Stimulated activated CD8-positive, alpha-beta memory T cell treated with anti-CD3 and anti-CD28 coated beads, Interleukin-7, amount 100 ng/mL, for 1 hour (primary cell): ENCODE data around the gene NDUFA11.
A peak's percentile ranks its signal among the peaks of the same experiment; 100 is the strongest.

Source experiments
- DNase-seq, 2 donors: peaks; one replicate each; pipeline ENCODE4 v3.0.0-alpha.2; 2020; ENCODE audit warnings: low read depth in 2 of 2

NDUFA11 gene

DNA sequence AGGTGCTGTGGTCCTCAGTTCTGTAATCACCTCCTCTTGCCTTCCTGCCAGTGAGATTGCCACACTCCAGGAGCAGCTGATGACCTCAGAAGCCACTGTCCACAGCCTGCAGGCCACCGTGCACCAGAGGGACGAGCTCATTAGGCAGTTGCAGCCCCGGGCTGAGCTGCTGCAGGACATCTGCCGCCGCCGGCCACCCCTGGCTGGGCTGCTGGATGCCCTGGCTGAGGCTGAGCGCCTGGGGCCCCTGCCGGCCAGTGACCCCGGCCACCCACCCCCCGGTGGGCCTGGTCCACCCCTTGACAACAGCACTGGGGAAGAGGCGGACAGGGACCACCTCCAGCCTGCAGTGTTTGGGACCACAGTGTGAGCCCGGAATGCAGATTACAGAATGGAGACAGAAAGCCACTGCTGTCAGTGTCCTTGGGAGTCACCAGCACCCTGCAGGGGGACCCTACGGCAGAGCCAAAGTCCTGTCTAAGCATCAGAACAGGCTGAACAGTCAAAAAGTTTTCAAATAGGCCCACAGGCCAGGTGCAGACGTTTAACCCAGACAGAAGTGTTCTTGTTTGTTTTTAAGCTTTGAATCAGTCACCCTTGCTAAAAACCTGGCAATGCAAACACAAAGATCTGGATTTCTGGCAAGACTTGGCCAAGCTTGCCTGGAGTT, 5.3 kb upstream of the NDUFA11 start:
- no peak for DNase-seq

DNA sequence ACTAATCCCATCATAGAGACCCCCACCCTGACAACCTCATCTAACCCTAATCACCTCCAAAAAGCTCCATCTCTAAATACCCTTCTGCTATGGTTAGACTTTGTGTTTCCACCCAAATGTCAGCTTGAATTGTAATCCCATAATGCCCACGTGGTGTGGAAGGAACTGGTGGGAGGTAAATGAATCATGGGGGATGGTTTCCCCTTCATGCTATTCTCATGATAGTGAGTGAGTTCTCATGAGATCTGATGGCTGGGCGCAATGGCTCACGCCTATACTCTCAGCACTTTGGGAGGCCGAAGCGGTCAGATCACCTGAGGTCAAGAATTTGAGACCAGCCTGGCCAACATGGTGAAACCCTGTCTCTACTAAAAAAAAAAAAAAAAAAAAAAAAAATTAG, 3.7 kb upstream of the NDUFA11 start:
- DNase-seq, result no peak

DNA sequence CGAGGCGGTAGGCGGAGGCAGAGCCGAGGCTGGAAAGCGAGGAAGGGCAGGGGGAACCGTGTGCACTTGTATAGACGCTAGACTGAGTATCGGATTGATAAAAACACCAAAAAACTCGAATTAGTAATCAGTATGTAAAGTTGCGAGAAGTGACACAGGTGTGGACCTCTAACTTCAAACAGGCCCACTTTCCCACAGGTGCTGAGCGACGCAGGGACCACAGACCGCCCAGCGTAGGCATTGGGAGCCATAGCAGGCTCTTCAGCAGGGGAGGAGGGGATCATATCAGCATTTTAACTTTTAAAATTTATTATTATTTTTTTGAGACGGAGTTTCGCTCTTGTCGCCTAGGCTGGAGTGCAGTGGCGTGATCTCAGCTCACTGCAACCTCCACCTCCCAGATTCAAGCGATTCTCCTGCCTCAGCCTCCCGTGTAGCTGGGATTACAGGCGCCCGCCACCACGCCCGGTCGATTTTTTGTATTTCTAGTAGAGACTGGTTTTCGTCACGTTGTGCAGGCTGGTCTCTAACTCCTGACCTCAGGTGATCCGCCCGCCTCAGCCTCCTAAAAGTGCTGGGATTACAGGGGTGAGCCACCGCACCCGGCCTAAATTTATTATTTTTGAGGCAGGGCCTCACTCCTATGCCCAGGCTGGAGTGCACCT, 1.7 kb upstream of the NDUFA11 start:
- no peak for DNase-seq

DNA sequence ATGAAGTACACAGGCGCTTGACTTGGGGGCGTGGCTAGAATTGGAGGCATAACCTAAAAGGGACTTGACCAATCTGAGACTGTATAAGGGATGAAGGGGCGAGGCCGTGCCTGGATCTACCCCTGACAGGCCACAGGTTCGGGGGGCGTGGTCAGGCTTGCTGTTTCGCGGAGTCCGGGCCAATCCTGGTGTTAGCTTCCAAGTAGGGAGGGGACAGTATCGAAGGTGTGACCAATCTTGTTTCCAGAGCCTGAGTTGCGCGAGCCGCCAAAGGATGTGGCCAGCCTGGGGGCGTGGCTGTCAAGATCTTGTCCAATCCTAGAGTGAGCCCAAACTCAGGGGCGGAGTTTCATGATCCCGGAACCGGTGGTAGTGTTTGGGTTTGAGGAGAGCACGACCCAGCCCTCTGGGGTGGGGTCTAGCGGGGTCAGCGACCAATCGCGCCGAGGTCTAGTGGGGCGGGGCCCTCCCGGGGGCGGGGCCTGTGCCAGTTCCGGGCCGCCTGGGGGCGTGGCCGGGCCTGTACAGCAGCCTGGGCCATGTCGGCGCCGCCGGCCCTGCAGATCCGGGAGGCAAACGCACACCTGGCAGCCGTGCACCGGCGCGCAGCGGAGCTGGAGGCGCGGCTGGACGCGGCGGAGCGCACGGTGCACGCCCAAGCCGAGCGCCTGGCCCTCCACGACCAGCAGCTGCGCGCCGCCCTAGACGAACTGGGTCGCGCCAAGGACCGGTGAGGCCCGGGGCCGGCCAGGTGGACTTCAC, 943 bp upstream of the NDUFA11 start, which contains the start of gene VMAC:
Gene VMAC (plus strand): TSS at position 521 of the 762 bp plus-strand sequence. CDS start 19 bp downstream, at position 540.
- peak; percentile 99 for DNase-seq

DNA sequence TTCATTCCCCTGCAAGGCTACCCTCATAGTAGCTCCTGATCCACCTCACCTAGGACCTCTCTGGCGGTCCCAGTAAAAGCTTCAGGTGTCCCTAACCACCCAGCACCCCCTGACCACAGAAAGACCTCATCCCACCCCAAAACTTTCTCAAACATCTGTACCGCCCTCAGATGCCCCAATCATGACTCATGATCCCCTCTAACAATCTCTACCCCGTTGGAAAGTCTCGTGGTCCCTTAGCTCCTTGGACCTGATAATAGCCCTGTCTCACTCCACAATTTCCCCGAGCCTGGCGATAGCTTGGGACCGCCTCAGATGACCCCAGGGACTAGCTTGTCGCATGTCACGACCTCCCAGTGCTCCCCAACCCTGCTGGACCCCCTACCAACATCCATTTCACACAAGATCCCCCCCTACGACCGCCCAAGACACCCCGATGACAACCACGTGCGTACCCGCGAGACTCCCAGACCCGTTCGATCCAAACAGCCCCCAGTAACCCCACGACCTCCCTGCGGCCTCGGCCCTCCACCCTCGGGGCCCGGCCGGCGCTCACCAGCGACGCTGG, 450 bp downstream of the NDUFA11 start:
- DNase-seq, result no peak

DNA sequence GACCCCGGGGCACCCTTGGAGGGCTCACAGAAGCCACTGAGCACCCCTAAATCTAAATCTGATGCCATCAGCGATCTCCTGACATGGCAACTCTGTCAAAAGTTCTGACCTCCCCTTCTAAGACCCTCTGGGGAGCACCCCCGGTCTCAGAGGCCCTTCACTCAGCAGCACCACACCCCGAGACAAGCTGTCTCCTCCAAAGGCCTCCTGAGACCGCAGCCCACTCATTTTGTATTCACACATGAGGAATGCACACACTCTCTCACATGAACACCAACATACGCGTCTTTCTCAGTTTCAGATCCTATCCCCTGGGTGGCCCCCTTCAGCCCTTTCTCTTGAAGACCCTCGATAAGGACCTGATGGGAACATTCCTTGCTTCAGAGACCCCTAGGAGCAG, 2.6 kb downstream of the NDUFA11 start:
- no peak for DNase-seq

DNA sequence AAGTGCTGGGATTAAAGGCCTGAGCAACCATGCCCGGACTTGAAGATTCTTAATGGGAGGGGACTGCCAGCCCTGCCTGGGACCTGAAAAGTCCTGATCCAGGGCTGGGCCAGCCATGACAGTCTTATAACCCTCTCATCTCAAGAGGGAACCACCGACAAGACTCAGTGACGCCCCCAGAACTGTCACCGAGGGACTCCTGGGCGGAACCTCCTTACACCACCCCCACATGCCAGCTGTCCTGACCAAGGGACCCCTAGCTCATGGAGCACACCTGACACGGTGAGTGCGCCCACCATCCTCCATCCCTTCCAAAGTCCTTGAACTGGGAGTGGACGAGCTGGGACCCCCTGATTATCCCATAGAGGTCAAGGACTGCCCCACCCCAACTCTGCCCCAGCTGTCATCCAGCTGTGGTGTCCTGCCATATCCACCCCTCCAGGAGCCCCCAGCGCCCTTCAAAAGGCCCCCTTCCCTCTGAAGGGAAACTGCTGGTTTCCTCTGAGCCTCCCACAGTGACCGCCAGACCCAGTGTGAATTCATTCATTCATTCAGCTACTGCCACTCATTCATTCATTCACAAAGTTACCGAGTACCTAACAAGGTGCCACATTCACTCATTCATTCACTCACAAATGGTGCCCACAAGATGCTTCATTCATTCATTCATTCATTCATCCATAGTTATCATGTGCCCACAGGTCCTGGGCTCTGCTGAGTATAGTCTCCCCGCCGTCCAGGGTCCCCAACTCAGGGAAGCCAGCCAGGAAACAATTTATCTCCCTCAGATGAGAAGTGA, 3.7 kb downstream of the NDUFA11 start:
- DNase-seq, result no peak

DNA sequence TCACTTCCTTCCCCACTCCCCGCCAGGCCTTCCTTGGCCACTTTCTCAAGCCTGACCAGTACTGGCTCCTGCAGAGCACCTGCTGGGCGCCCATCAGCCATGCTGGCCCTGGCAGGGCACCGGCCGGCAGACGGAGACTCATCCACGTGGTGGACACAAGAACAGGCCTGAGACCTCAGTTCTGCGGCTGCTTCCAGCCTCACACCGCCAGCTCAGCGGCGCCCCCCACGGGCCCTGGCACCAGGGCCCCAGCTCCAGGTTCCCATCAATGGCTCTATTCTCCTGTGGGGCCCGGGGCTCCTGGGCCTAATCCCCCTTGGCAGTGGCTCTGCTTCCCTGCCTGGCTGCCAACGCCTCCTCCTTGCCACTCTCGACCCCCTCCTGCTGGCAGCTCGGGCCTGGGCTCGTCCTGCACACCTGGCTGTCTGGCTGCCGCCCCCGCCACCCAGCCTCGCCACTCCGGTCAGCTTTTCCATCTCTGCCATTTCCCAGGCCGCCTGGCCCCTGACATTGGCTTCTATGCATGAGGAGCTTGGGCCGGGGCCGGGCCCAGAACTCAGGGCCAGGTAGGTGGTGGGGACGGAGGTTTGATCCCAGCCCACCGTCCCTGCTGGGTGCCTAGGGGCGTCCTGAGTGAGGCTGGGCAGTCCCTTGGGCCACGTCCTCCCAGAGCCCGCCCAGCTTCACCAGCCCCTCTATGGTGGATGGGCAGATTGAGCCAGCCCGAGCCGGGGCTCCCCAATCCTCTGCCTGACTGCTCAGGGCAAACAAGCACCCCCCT, 6.2 kb downstream of the NDUFA11 start:
- no peak for DNase-seq

DNA sequence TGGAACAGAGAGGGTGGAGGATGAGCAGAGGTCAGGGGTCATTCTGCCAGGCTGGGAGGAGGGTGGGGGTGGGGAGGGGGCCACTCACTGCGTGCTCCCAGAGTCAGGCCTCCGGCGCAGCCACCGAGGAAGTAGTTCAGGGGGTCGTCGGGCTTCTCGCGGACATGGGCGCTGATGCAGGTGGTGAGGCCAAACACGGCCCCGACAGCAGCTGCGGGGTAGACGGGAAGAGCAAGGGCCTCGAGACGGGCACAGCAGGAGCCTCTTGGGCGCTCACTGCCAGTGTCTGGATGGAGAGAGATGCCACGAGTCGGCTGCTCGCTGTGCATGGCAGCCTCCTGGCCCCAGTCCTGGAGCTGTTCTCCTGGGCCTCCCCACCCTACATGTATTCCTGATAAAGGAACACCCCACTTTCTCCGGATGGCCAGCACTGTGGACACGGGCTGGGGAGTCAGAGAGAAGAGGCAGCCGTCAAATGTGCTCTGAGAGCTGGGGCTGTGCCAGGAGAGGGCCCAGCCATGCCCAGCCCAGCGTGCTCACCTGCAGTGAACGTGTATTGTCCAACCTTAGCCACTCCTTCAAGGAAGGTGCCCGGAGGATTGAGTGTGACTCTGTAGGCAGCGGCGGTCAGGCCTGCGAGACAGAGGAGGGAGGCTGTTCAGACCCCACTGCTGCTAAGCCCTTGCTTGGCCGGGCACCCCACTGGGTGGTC, 7.1 kb downstream of the NDUFA11 start:
- DNase-seq, result no peak

DNA sequence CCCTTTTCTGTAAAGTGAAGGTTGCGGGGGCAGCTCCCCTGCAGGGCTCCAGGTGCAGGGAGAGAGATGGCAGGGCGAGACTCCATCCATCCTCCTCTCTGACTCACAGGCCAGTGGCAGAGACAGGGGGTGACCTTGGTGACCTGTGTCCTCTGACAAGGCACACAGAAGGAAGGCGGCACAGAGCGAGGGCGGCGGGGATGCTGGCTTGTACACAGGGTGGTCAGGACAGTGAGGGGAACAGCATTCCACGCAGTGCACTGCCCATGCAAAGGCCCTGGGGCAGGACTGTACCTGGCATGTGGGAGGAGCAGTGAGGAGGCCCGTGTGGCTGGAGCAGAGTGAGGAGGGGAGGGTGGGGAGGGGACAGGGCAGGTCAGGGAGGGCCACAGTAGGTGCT, 7.7 kb downstream of the NDUFA11 start:
- DNase-seq, result no peak

DNA sequence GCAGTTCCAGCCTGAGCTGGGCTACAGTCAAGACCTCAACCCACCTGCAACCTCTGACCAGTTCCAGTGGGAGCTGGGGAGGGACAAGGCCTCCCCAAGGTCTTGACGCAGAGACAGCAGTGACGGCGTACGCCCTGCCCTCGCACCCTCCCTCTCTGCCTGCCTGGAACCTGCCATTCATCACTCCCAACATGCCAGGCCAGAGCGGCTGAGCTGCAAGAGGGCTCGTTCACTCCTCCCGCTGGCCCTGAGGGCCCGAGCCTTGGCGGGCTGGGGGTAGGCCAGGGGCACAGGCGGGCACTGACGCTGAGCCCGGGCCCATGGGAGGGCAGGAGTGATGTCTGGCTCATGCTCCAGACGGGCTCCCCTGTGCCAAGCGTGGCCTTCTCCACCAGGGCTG, 8.2 kb downstream of the NDUFA11 start:
- DNase-seq, result no peak

DNA sequence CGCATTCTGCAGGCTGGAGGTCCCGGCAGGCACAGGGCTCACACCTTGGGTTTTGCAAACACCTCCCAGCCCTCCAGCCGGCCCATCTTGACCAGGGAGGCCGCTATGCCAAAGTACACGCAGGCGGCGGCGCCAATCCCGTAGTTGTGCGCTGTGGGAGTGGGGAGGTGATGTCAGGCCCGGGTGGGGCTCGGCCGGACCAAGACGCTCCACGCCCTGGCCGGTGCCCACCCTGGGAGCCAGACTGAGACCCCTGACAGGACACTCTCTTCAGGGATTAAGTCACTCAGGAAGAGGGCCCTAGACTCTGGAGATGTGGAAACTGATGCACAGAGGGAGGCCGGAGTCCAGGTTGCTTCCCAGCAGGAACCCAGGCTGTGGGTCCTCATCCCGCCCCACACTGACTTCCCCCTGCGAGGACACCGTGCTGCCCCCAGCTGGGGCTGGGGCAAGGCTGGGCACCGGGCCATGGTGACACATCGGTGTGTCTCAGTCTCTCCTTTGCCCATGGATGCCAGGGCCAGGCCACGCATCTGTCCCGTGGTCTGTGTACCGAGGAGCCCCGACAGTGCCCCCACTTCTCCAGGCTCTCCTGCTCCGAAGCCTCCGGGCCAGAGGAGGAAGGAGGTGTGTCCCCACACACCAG, 8.8 kb downstream of the NDUFA11 start:
- no peak for DNase-seq

DNA sequence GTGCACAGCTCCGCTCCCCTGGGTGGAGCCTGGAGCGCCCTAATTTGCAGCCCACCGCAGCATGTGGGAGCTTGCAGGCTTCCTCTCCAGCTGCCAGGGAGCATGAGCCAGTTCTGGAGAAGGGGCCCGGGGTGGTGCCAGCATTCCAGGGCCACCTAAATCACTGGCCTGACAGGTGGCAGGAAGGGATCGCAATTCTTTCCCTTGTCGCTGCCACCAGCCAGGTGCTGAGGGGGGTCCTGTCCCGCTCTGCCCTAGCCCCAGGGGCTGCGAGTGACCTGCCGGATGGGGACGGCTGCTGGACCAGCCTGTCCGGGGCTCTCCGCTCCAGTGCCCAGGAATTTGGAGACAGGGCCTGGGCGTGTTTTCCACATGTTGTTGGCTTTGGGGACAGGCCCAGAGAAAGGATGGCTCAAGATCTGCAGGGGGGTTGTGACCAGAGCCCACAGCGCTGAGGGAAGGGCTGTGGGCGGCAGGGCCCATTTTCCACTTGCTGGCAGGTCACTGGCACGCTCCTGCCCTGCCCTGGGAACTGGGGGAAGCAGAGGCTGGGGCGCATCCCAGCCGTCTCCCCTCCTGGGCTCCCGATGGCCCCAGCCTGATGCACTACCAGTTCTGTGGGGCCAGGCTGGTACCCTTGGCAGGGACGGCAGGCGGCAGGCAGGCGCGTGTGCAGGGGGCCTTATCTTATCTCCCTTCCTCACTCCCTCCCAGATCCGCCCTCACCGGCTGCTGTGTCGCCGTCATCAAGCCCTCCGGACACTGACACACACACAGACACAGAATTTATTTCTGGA, 9.5 kb downstream of the NDUFA11 start:
- no peak for DNase-seq

DNA sequence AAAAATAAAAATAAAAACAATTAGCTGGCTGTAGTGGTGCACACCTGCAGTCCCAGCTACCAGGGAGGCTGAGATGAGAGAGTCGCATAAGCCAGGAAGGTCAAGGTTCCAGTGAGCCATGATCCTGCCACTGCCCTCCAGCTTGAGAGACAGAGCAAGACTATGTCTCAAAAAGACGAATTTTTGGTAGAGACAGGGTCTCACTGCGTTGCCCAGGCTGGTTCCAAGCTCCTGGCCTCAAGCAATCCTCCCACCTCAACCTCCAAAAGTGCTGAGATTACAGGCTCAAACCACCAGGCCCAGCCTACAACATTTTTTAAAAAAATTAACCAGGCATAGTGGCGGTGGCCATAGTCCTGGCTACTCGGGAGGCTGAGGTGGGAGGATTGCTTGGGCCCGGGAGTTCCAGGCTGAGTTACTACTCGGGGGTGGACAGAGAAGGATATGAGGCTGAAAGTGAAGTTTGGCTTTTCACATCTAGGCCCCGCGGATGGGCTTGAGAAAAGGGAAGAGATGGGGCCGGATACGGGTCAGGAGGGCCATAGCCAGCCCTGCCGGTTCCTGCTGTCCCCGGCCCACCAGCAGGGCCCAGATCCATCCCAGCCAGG, 10.2 kb downstream of the NDUFA11 start:
- DNase-seq, result no peak

DNA sequence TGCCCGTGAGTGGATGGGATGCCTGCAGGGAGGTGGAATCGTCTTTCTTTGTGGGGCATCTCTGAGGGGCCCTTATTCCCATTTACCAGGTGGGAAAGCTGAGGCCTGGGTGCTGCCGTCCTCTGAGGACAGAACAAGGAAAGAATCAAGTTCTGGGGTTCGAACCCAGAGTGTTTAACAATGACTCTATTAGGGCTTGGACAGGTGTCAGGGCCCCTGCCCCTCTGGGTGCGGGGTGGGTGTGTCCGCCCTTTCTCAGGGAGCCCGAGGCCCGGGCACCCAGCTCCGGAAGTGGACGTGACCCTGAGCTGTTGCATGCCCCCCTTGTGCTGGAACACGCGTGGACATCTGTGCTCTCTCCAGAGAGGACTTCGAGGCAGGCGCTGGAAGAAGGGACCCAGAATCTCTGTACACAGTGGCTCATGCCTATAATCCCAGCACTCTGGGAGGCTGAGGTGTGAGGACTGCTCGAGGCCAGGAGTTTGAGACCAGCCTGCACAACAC, 10.8 kb downstream of the NDUFA11 start:
- no peak for DNase-seq

DNA sequence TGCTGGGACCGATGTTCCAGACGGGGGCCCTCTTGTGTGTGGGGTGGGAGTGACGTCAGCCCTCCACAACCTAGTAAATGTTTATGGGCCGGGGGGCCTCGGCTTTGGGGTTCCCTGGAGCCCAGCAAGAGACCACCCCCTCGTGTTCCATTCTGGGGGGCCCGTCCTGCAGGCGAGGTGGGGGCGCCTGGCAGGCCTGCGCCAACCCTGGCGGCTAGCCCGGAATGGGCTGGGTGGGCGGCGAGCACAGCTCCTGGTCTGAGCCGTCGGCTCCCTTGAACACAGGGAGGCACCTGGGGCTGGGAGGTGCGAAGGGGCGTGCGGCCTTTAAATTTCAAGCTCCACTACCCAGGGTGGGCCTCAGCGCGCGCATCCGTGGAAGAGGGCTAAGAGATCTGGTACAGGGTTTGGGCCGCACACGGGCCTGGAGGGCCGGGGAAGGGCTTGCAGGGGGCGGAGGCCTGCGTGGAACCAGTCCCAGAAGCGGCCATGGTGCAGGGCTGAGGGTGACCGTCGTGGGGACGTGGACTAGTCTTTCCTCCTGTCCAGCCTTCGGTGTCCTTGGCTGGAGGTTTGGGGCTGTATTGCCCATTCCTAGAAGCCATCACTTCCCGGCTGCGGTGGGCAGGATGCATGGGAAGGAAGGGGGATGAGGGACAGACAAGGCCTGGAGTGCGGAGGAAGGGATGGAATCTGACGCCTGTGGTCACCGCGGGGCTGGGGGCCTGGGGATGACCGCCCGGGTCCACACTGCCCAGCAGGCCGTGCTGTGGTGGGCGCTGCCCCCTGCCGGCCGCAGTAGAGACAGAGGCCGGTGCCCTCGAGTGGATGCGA, 11.4 kb downstream of the NDUFA11 start:
- DNase-seq, result no peak

DNA sequence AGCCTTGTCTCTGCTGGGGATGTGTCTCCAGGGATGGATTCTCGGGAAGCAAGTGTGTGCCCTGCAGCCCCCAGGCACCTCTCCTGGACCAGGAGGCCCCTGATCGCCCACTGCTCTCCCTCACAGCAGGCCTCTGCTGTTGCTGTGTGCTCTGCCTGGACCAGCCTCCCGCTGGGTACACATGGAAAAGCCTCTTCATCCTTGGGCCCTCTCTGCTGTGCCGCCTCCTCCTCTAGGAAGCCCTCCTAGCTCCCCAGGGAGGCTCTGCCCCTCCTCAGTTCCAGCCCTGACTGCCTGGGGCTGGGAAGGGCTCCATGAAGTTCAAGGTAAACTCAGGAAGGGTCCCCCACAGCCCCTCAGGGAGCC, 12.0 kb downstream of the NDUFA11 start:
- DNase-seq, result no peak
